ENCODE data around the gene CAMKMT. TPM values are rescaled to one million over a fixed set of nuclear protein-coding genes. Genes with fewer than 3 reads are reported as not detected.

The CAMKMT gene
- total RNA-seq, 2 experiments from 2014 or later = 11.9 to 13.9 TPM

- Mint-ChIP-seq H3K27ac (no peak overlapping the region), H3K4me1 (ENCODE audit: low read depth) (no peaks in the 10 kb centered on the region), H3K9me3 (no peaks in the 10 kb centered on the region), H3K27me3 (no peaks in the 10 kb centered on the region), H3K4me3 (no peak overlapping the region), H3K36me3 (ENCODE audit: low read depth) (no peaks in the 10 kb centered on the region)
- intact Hi-C loops (cut with DNase I, micrococcal nuclease) = no loop called here
- DNase-seq (no peak), ATAC-seq (ENCODE audit: poor library complexity) (no peak)
- ChIA-PET CTCF (interaction anchor here (1.1 kb wide), 1 partner anchor 14 kb away, joined by 3 read pairs; no protein-coding TSS in a partner anchor), POLR2A (no interaction called here)
- no peak overlapping the region for H3K4me3 ChIP-seq (ENCODE audit: low read length)
- no peaks in the 10 kb centered on the region for H3K4me1 ChIP-seq (ENCODE audit: insufficient read depth, low read length)
- no peaks in the 10 kb centered on the region for H3K27me3 ChIP-seq (ENCODE audit: control insufficient read depth in 1 of 2, insufficient read depth in 2 of 2, low read length in 2 of 2)
- H3K9me3 ChIP-seq (ENCODE audit: control insufficient read depth in 1 of 2, insufficient read depth in 1 of 2, low read length in 2 of 2) = no peaks in the 10 kb centered on the region
- no peaks in the 10 kb centered on the region for H3K36me3 ChIP-seq (ENCODE audit: insufficient read depth, low read length)
- H3K27ac ChIP-seq (ENCODE audit: low read depth in 1 of 2, low read length in 2 of 2) = no peak overlapping the region
- TF ChIP-seq CTCF (IDR thresholded peaks at IDR 0.05) = no peak
Observed at GRCh38 chr2:44722026-44722625, 360.4 kb downstream of the CAMKMT start.

- peaks cover 6% of the 10 kb centered on the region for H3K36me3 Mint-ChIP-seq (ENCODE audit: low read depth)
- no peak overlapping the region for H3K4me3 Mint-ChIP-seq
- no peaks in the 10 kb centered on the region for H3K27me3 ChIP-seq (ENCODE audit: control insufficient read depth in 1 of 2, insufficient read depth in 2 of 2, low read length in 2 of 2)
- no peak overlapping the region for H3K27ac ChIP-seq (ENCODE audit: low read depth in 1 of 2, low read length in 2 of 2)
- no peaks in the 10 kb centered on the region for H3K36me3 ChIP-seq (ENCODE audit: insufficient read depth, low read length)
- POLR2A ChIA-PET = no interaction called here
- H3K9me3 Mint-ChIP-seq = no peaks in the 10 kb centered on the region
- CTCF ChIA-PET = no interaction called here
- no peaks in the 10 kb centered on the region for H3K27me3 Mint-ChIP-seq
- no peaks in the 10 kb centered on the region for H3K4me1 Mint-ChIP-seq (ENCODE audit: low read depth)
- no peaks in the 10 kb centered on the region for H3K9me3 ChIP-seq (ENCODE audit: control insufficient read depth in 1 of 2, insufficient read depth in 1 of 2, low read length in 2 of 2)
- no peak for TF ChIP-seq CTCF (IDR thresholded peaks at IDR 0.05)
- no peak overlapping the region for H3K4me3 ChIP-seq (ENCODE audit: low read length)
- ATAC-seq (ENCODE audit: poor library complexity) (no peak), DNase-seq (no peak)
- H3K27ac Mint-ChIP-seq = no peak overlapping the region
- no peaks in the 10 kb centered on the region for H3K4me1 ChIP-seq (ENCODE audit: insufficient read depth, low read length)
- intact Hi-C loops (cut with DNase I, micrococcal nuclease) = no loop called here
Observed at GRCh38 chr2:44723921-44724320, 362.2 kb downstream of the CAMKMT start.

GRCh38 chr2:44730593-44730992 lies 368.8 kb downstream of the CAMKMT start:
- Histone ChIP-seq H3K9me3 (ENCODE audit: control insufficient read depth in 1 of 2, insufficient read depth in 1 of 2, low read length in 2 of 2) (peaks cover 0 to 5% of the 10 kb centered on the region in 2 experiments), H3K36me3 (ENCODE audit: insufficient read depth, low read length) (no peaks in the 10 kb centered on the region), H3K4me1 (ENCODE audit: insufficient read depth, low read length) (no peaks in the 10 kb centered on the region), H3K27me3 (ENCODE audit: control insufficient read depth in 1 of 2, insufficient read depth in 2 of 2, low read length in 2 of 2) (no peaks in the 10 kb centered on the region), H3K27ac (ENCODE audit: low read depth in 1 of 2, low read length in 2 of 2) (no peak overlapping the region), H3K4me3 (ENCODE audit: low read length) (no peak overlapping the region)
- H3K4me1 Mint-ChIP-seq (ENCODE audit: low read depth) = no peaks in the 10 kb centered on the region
- no peaks in the 10 kb centered on the region for H3K27me3 Mint-ChIP-seq
- intact Hi-C loops (cut with DNase I, micrococcal nuclease) = no loop called here
- CTCF ChIA-PET = no interaction called here
- DNase-seq = no peak
- POLR2A ChIA-PET = no interaction called here
- ATAC-seq (ENCODE audit: poor library complexity) = no peak
- peaks cover 27% of the 10 kb centered on the region for H3K36me3 Mint-ChIP-seq (ENCODE audit: low read depth)
- TF ChIP-seq CTCF (IDR thresholded peaks at IDR 0.05) = no peak
- no peak overlapping the region for H3K4me3 Mint-ChIP-seq
- no peak overlapping the region for H3K27ac Mint-ChIP-seq
- peaks cover 8% of the 10 kb centered on the region for H3K9me3 Mint-ChIP-seq
